ENCODE measurements around the gene ST6GAL1.

- TF ChIP-seq CTCF (IDR thresholded peaks at IDR 0.05): no peak
- TF ChIP-seq POLR2A (IDR thresholded peaks at IDR 0.05): no peak
These were observed 85.7 kb downstream of the ST6GAL1 start for GRCh38 chr3:187015903-187016638.
